GM12801 (cell line): ENCODE measurements around the gene YWHAE.

Experiments used
- TF ChIP-seq, protein P1 (sequence below): IDR thresholded peaks from one replicate; pipeline ENCODE4 v1.5.1; 2011; ENCODE audit warnings: control low read depth; ENCODE audit not compliant: insufficient read length; ENCODE audit errors: extremely low read depth

The YWHAE gene

DNA sequence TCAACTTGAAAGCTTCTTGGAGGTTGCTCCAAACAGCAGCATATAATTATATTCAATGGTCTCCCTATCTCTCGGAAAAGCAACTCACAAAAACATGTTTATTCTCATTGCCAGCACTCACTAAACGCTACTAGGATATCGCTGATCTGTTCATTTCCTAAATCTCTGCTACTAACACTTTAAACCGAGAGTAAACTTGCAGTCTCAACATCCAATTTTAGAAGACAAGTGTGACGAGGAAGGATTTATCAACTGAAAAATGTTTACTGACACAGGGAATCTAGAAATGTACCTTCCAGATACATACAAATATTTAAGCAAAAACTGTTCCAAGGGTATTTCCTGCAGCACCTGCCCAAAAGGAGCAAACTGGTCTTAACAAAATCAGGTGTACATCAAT is 56.5 kb downstream of the YWHAE start:
- TF ChIP-seq, protein P1, sequence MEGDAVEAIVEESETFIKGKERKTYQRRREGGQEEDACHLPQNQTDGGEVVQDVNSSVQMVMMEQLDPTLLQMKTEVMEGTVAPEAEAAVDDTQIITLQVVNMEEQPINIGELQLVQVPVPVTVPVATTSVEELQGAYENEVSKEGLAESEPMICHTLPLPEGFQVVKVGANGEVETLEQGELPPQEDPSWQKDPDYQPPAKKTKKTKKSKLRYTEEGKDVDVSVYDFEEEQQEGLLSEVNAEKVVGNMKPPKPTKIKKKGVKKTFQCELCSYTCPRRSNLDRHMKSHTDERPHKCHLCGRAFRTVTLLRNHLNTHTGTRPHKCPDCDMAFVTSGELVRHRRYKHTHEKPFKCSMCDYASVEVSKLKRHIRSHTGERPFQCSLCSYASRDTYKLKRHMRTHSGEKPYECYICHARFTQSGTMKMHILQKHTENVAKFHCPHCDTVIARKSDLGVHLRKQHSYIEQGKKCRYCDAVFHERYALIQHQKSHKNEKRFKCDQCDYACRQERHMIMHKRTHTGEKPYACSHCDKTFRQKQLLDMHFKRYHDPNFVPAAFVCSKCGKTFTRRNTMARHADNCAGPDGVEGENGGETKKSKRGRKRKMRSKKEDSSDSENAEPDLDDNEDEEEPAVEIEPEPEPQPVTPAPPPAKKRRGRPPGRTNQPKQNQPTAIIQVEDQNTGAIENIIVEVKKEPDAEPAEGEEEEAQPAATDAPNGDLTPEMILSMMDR, result no peak

DNA sequence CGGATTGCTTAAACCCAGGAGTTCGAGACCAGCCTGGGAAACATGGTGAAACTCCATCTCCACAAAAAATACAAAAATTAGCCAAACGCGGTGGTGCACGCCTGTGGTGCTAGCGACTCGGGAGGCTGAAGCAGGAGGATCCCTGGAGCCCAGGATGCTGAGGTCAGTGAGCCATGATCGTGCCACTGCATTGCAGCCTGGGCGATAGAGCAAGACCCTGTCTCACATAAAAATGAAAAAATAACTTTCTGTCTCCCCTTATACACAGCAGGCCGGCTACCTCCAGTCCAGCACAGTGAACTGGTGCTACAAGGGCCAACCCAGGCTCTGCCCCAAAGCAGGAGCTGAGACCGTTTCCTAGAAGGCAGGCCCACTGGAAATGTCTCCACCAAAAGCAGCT is 59.7 kb downstream of the YWHAE start:
- TF ChIP-seq, protein P1, result no peak

DNA sequence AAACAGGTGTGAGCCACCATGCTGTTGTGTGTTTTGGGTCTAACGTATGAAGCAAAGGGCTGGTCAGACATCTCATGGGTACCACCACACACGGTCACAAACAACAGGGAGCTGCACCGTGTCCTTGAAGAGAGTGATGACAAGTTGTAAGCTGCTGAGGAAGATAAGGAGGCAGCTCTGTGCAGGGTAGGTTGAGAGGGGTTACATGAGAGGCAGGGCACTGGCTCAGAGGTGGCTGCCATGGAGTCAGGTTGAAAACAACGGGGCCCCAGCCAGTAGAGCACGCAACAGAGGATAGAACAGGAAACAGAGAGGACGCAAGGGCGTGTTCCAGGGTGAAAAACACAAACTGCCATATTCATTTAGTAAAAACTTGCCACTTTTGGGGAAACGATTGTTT is 68.3 kb downstream of the YWHAE start:
- TF ChIP-seq, protein P1, result no peak

DNA sequence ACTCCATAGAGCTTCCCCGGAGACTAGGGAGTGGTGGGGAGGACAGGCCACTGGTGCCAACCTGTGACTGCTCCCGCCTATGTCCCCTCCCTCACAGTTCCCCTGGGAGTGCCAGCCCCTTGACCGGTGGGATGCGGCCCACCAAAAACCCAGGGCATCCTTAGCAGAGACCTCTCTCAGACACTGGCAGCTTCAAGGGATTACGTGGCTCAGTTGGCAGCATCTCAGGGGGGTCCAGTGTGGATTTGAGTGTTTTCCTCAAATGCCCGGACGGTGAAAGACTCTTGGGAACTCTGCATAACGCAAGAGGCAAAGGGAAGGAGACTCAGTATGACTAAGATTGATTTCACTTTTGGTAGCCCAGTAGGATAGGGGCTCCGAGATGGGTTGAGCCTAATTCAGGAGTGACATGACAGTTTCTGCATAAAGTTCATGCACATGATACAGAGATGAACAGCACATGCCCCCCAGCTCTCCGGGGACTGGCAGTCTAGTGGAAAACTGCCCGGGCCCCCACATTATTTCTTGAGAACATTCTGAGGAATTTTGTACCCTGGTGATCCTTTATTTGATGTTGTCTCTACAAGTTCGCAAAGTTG is 70.2 kb downstream of the YWHAE start:
- TF ChIP-seq, protein P1, result no peak

DNA sequence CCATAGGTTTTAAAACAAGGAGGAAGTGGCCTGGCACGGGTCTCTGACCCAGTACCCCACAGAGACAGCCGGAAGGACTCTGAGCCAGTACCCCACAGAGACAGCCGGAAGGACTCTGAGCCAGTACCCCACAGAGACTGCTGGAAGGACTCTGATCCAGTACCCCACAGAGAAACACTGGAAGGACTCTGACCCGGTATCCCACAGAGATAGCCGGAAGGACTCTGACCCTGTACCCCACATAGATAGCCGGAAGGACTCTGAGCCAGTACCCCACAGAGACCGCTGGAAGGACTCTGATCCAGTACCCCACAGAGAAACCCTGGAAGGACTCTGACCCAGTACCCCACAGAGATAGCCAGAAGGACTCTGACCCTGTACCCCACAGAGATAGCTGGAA is 71.6 kb downstream of the YWHAE start:
- TF ChIP-seq, protein P1, result no peak

DNA sequence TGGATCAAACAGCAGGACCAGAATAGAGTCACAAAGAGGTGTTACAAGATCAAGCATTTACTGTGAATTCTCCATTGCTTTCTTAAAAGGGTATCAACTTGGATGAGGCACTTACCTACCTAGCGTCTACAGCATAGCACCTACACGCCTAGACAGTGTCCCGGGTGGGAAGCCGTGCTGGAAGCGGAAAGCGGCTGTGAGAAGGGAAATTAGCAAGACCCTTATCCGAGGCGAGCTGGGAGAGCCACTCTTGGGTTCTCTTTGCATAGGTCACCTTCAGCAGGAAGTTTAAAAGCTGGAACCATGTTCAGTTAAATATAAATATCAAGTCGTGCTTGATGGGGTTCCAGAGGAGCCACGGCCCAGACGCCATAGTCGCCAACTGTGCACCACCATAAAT is 74.3 kb downstream of the YWHAE start:
- TF ChIP-seq, protein P1, result no peak

DNA sequence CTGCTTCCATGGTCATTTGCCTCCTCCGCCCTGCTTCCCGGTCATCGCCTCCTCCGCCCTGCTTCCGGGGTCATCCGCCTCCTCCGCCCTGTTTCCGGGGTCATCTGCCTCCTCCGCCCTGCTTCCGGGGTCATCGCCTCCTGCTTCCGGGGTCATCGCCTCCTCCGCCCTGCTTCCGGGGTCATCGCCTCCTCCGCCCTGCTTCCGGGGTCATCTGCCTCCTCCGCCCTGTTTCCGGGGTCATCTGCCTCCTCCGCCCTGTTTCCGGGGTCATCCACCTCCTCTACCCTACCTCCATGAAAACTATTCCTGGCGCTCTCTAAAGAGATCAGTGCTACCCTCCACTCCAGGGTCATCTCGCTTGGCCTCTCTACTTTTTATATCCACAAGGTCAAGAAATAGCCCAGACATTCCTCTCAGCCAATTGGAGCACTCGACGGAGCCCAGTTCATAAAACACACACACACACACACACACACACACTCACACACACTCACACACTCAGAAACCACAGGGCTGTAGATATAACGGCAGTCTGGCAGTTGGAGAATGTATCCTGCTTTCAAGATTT is 75.7 kb downstream of the YWHAE start:
- TF ChIP-seq, protein P1, result no peak
